Fibroblast of lung (primary cell): Measurements from ENCODE around the gene TBC1D21.

Experiments used
- EZH2 ChIP-seq: IDR thresholded peaks from 2 replicates; pipeline ENCODE4 v1.5.1; 2012; ENCODE audit warnings: low read length, control low read depth, mild to moderate bottlenecking; ENCODE audit errors: missing control alignments
- TF ChIP-seq, protein P1 (sequence below), 2 donors: IDR thresholded peaks in 1 of 2; conservative IDR thresholded peaks in 1 of 2; 1 replicate in 1 of 2; 2 replicates in 1 of 2; pipeline ENCODE4 v1.5.1; 2011 to 2012; ENCODE audit warnings: low read length in 2 of 2, control low read depth in 1 of 2, inconsistent platforms in 1 of 2, low read depth in 1 of 2, mild to moderate bottlenecking in 1 of 2

DNA sequence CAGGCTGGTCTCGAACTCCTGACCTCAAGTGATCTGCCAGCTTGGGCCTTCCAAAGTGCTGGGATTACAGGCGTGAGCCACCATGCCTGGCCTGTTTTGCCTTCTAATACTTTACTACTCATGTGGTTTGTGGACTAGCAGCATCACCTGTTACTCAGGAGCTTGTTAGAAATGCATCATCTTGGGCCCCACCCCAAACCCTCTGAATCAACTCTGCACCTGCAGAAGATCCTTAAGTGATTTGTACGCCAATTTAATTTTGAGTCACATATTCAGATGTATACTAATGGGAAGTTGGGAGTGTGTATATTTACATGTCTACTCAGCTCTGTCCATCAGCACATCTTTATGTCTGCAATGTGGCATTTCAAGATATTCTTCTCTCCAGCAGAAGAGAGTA is 6.1 kb downstream of the TBC1D21 start:
- TF ChIP-seq, protein P1, sequence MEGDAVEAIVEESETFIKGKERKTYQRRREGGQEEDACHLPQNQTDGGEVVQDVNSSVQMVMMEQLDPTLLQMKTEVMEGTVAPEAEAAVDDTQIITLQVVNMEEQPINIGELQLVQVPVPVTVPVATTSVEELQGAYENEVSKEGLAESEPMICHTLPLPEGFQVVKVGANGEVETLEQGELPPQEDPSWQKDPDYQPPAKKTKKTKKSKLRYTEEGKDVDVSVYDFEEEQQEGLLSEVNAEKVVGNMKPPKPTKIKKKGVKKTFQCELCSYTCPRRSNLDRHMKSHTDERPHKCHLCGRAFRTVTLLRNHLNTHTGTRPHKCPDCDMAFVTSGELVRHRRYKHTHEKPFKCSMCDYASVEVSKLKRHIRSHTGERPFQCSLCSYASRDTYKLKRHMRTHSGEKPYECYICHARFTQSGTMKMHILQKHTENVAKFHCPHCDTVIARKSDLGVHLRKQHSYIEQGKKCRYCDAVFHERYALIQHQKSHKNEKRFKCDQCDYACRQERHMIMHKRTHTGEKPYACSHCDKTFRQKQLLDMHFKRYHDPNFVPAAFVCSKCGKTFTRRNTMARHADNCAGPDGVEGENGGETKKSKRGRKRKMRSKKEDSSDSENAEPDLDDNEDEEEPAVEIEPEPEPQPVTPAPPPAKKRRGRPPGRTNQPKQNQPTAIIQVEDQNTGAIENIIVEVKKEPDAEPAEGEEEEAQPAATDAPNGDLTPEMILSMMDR (conservative IDR thresholded peaks at IDR 0.05 in 1 of 2, IDR thresholded peaks at IDR 0.05 in 1 of 2; ENCODE audit: low read depth in 1 of 2, low read length in 2 of 2) = no peak
- no peak for TF ChIP-seq EZH2
